Measurements from ENCODE around the gene WDR18.
"Not testable (repeated sequence)": the region's sequence is repeated elsewhere in the genome, so short reads cannot be mapped to it uniquely, and the experiment has no call there.

DNA sequence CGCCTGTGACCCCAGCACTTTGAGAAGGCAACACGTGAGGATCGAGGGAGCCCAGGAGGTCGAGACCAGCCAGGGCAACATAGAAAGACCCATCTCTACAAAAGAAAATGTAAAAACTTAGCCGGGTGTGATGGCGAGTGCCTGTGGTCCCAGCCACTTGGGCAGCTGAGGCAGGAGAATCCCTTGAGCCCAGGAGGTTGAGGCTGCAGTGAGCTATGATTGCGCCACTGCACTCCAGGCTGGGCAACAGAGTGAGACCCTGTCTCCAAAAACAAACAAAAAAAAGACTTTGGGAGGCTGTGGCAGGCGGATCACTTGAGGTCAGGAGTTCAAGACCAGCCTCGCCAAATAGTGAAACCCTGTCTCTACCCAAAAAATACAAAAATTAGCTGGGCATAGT is 26.6 kb upstream of the WDR18 start:
- TF ChIP-seq CHD2 (IDR thresholded peaks at IDR 0.05; ENCODE audit: low read length, partially characterized antibody); YY1 (IDR thresholded peaks at IDR 0.05; ENCODE audit: low read depth); TAF1 (IDR thresholded peaks at IDR 0.05; ENCODE audit: borderline replicate concordance, low read depth, low read length); NFIC (IDR thresholded peaks at IDR 0.05; ENCODE audit: borderline replicate concordance); EZH2phosphoT487 (IDR thresholded peaks at IDR 0.05; ENCODE audit: borderline replicate concordance, low read depth); EP300 (IDR thresholded peaks at IDR 0.05; ENCODE audit: borderline replicate concordance in 1 of 2, low read depth in 1 of 2, low read length in 1 of 2); TCF12 (IDR thresholded peaks at IDR 0.05); SIN3A (IDR thresholded peaks at IDR 0.05; ENCODE audit: borderline replicate concordance, low read depth, low read length); POLR2AphosphoS5 (IDR thresholded peaks at IDR 0.05; ENCODE audit: low read depth, low read length): not testable (repeated sequence)
- TF ChIP-seq, protein P1, sequence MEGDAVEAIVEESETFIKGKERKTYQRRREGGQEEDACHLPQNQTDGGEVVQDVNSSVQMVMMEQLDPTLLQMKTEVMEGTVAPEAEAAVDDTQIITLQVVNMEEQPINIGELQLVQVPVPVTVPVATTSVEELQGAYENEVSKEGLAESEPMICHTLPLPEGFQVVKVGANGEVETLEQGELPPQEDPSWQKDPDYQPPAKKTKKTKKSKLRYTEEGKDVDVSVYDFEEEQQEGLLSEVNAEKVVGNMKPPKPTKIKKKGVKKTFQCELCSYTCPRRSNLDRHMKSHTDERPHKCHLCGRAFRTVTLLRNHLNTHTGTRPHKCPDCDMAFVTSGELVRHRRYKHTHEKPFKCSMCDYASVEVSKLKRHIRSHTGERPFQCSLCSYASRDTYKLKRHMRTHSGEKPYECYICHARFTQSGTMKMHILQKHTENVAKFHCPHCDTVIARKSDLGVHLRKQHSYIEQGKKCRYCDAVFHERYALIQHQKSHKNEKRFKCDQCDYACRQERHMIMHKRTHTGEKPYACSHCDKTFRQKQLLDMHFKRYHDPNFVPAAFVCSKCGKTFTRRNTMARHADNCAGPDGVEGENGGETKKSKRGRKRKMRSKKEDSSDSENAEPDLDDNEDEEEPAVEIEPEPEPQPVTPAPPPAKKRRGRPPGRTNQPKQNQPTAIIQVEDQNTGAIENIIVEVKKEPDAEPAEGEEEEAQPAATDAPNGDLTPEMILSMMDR (IDR thresholded peaks at IDR 0.05): not testable (repeated sequence)
- TF ChIP-seq, protein P2, sequence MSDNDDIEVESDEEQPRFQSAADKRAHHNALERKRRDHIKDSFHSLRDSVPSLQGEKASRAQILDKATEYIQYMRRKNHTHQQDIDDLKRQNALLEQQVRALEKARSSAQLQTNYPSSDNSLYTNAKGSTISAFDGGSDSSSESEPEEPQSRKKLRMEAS (IDR thresholded peaks at IDR 0.05; ENCODE audit: low read depth): not testable (repeated sequence)
- TF ChIP-seq, protein P3, sequence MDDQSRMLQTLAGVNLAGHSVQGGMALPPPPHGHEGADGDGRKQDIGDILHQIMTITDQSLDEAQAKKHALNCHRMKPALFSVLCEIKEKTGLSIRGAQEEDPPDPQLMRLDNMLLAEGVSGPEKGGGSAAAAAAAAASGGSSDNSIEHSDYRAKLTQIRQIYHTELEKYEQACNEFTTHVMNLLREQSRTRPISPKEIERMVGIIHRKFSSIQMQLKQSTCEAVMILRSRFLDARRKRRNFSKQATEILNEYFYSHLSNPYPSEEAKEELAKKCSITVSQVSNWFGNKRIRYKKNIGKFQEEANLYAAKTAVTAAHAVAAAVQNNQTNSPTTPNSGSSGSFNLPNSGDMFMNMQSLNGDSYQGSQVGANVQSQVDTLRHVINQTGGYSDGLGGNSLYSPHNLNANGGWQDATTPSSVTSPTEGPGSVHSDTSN (IDR thresholded peaks at IDR 0.05): not testable (repeated sequence)
- TF ChIP-seq, protein P4, sequence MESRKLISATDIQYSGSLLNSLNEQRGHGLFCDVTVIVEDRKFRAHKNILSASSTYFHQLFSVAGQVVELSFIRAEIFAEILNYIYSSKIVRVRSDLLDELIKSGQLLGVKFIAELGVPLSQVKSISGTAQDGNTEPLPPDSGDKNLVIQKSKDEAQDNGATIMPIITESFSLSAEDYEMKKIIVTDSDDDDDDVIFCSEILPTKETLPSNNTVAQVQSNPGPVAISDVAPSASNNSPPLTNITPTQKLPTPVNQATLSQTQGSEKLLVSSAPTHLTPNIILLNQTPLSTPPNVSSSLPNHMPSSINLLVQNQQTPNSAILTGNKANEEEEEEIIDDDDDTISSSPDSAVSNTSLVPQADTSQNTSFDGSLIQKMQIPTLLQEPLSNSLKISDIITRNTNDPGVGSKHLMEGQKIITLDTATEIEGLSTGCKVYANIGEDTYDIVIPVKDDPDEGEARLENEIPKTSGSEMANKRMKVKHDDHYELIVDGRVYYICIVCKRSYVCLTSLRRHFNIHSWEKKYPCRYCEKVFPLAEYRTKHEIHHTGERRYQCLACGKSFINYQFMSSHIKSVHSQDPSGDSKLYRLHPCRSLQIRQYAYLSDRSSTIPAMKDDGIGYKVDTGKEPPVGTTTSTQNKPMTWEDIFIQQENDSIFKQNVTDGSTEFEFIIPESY (IDR thresholded peaks at IDR 0.05; ENCODE audit: borderline replicate concordance, low read depth): not testable (repeated sequence)

Measured in SK-N-SH (cell line).